BLaER1 (cell line): Measurements from ENCODE around the gene SHROOM3.

Source experiments
- H3K27ac ChIP-seq: shearing (Covaris generic); formaldehyde crosslinking; 2 replicates; pipeline ENCODE4 v1.8.1; 2022
- H3K27me3 ChIP-seq: shearing (Covaris generic); formaldehyde crosslinking; 2 replicates; pipeline ENCODE4 v1.8.1; 2022
- H3K36me3 ChIP-seq: shearing (Covaris generic); formaldehyde crosslinking; 2 replicates; pipeline ENCODE4 v1.8.1; 2022
- H3K4me1 ChIP-seq: shearing (Covaris generic); formaldehyde crosslinking; 2 replicates; pipeline ENCODE4 v1.8.1; 2022
- H3K4me2 ChIP-seq: shearing (Covaris generic); formaldehyde crosslinking; 2 replicates; pipeline ENCODE4 v1.8.1; 2022
- H3K4me3 ChIP-seq: shearing (Covaris generic); formaldehyde crosslinking; 2 replicates; pipeline ENCODE4 v1.8.1; 2022
- H3K9ac ChIP-seq: shearing (Covaris generic); formaldehyde crosslinking; 2 replicates; pipeline ENCODE4 v1.8.1; 2022
- H3K9me3 ChIP-seq: shearing (Covaris generic); formaldehyde crosslinking; 2 replicates; pipeline ENCODE4 v1.8.1; 2022
- H4K20me1 ChIP-seq: shearing (Covaris generic); formaldehyde crosslinking; 2 replicates; pipeline ENCODE4 v1.8.1; 2022
- Cebpa-rat ChIP-seq: shearing (Covaris generic); IDR thresholded peaks from 2 replicates; pipeline ENCODE4 v1.8.1; 2022

Gene SHROOM3

DNA sequence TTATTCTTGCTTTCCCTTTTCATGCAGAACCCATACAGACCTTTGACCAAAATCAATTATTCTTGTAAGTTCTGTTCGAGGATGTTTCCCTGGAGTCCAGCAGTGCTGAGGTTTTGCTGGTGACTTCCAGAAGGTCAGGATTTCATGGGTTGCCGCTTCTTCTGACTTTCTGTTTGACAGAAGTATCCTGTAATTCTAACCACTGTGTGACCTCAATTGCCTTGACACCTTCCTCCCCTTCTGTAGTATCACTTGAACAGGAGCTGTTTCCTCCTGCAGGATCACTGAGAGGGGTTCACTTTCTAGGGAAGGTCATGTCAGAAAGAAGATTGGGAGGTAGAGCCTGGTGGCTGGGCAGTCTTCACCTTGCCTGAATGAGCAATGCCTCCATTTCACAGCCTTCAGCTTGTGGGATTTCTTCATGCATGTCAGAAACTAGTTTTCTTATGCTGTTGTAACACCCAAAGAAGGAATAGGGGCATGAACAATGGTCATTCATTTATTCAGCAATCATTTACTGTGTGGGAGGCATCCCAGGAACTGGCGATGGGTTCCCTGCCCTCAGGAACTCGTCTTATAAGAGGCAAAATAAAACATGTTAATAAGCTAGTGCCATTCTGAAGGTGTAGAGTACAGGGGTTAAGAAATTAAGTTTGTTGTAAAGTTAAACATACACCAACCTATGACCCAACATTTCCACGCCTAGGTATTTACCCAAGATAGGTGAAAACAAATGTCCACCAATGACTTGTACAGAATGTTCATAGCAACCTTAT lies 257.0 kb downstream of the SHROOM3 start:
- no peak for TF ChIP-seq Cebpa-rat

GRCh38 chr4:76692761-76693160 lies 257.7 kb downstream of the SHROOM3 start:
- H3K9me3 ChIP-seq = no peaks in the 10 kb centered on the region
- no peak for TF ChIP-seq Cebpa-rat
- H3K36me3 ChIP-seq = peaks cover 18% of the 10 kb centered on the region; the same call in 1 of the 2 replicates
- peaks cover 70% of the 10 kb centered on the region for H3K4me1 ChIP-seq
- no peak overlapping the region for H3K9ac ChIP-seq
- H4K20me1 ChIP-seq = peaks cover 36% of the 10 kb centered on the region
- H3K4me2 ChIP-seq = peak overlapping the region; percentile 88
- H3K27me3 ChIP-seq = no peaks in the 10 kb centered on the region
- H3K4me3 ChIP-seq = no peak overlapping the region
- H3K27ac ChIP-seq = no peak overlapping the region

More for the DNA sequence above, 257.0 kb downstream of the SHROOM3 start:
- Histone ChIP-seq H3K4me3 (peak overlapping the region; percentile 84), H4K20me1 (peaks cover 28% of the 10 kb centered on the region), H3K9ac (peak overlapping the region; percentile 97), H3K4me2 (peak overlapping the region; percentile 88), H3K36me3 (peaks cover 18% of the 10 kb centered on the region; the same call in 1 of the 2 replicates), H3K27ac (peak overlapping the region; percentile 98), H3K9me3 (no peaks in the 10 kb centered on the region), H3K27me3 (no peaks in the 10 kb centered on the region), H3K4me1 (peaks cover 70% of the 10 kb centered on the region)

GRCh38 chr4:76694056-76694455 lies 259.0 kb downstream of the SHROOM3 start:
- Histone ChIP-seq H3K36me3 (peaks cover 27% of the 10 kb centered on the region), H3K27ac (no peak overlapping the region), H3K4me2 (no peak overlapping the region), H3K27me3 (no peaks in the 10 kb centered on the region), H3K4me1 (peaks cover 75% of the 10 kb centered on the region), H3K9me3 (no peaks in the 10 kb centered on the region), H4K20me1 (peaks cover 49% of the 10 kb centered on the region), H3K9ac (no peak overlapping the region), H3K4me3 (no peak overlapping the region)
- no peak for TF ChIP-seq Cebpa-rat

- Histone ChIP-seq H3K36me3 (peaks cover 39% of the 10 kb centered on the region), H3K4me2 (peak overlapping the region; percentile 70), H3K4me1 (peaks cover 86% of the 10 kb centered on the region), H4K20me1 (peaks cover 69% of the 10 kb centered on the region), H3K27ac (0 out of 2 replicates have a peak overlapping the region, but pooled peaks have one; percentile 19), H3K9ac (no peak overlapping the region), H3K27me3 (no peaks in the 10 kb centered on the region), H3K4me3 (no peak overlapping the region), H3K9me3 (no peaks in the 10 kb centered on the region)
- no peak for TF ChIP-seq Cebpa-rat
Measured at GRCh38 chr4:76696109-76696508, 261.1 kb downstream of the SHROOM3 start.

GRCh38 chr4:76697129-76697803 lies 262.2 kb downstream of the SHROOM3 start:
- Histone ChIP-seq H3K27me3 (no peaks in the 10 kb centered on the region), H3K4me3 (no peak overlapping the region), H4K20me1 (peaks cover 81% of the 10 kb centered on the region), H3K4me1 (peaks cover 74% of the 10 kb centered on the region), H3K4me2 (peak overlapping the region; percentile 70), H3K9ac (no peak overlapping the region), H3K9me3 (no peaks in the 10 kb centered on the region), H3K36me3 (peaks cover 39% of the 10 kb centered on the region), H3K27ac (peak overlapping the region; percentile 27; the same call in 1 of the 2 replicates)
- TF ChIP-seq Cebpa-rat = no peak

DNA sequence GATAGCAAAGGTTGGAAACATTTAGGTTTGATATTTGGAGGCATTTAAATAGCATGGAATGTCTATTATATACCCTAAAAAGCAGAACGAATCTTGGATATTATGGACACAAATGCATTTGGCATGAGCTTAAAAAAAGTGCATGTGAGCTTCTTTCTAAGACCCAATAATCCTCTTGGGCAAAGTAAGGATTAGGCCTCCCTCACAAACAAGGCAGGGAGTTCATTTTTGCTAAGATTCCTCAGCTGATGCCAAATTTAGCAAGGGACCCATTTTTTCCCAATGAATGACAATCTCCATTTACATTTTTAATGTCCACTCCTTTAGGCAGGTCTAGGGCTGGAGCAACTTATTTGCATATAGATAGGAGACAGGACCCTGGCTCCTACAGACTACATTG lies 263.1 kb downstream of the SHROOM3 start:
- H3K36me3 ChIP-seq = peaks cover 45% of the 10 kb centered on the region
- no peak for TF ChIP-seq Cebpa-rat
- no peaks in the 10 kb centered on the region for H3K9me3 ChIP-seq
- H3K27ac ChIP-seq = no peak overlapping the region
- H3K4me2 ChIP-seq = no peak overlapping the region
- no peak overlapping the region for H3K4me3 ChIP-seq
- H3K27me3 ChIP-seq = no peaks in the 10 kb centered on the region
- H3K9ac ChIP-seq = no peak overlapping the region
- peaks cover 67% of the 10 kb centered on the region for H3K4me1 ChIP-seq
- H4K20me1 ChIP-seq = peaks cover 90% of the 10 kb centered on the region

DNA sequence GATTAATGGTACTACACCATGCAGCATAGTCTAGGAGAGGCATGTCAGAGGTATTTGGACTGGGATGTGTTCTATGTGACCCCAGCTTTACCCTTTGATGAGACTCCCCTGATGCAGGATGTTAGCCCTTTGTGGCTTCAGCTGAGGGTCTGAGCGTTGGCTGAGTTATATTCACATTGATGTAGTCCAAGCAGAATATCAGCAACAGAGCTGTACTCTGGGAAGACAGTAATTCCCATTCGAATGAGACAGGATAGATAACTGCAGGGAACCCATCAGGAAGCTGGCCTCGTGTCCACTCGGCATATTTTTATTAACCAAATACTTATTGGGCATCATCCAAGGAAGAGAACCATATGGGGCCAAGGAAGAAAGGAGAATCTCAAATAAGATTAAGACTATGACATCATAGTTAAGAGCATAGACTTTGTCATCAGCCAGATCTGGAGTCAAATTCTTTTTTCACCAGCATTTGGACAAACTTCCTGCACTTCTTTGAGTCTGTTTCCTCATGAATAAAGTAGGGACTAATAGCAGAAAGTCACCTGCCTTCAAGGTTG lies 264.8 kb downstream of the SHROOM3 start:
- peaks cover 59% of the 10 kb centered on the region for H3K4me1 ChIP-seq
- H3K36me3 ChIP-seq = peaks cover 54% of the 10 kb centered on the region
- H3K27ac ChIP-seq = no peak overlapping the region
- no peak overlapping the region for H3K4me2 ChIP-seq
- no peak overlapping the region for H3K4me3 ChIP-seq
- no peak for TF ChIP-seq Cebpa-rat
- H3K27me3 ChIP-seq = no peaks in the 10 kb centered on the region
- peaks cover 99% of the 10 kb centered on the region for H4K20me1 ChIP-seq
- H3K9me3 ChIP-seq = no peaks in the 10 kb centered on the region
- H3K9ac ChIP-seq = no peak overlapping the region

DNA sequence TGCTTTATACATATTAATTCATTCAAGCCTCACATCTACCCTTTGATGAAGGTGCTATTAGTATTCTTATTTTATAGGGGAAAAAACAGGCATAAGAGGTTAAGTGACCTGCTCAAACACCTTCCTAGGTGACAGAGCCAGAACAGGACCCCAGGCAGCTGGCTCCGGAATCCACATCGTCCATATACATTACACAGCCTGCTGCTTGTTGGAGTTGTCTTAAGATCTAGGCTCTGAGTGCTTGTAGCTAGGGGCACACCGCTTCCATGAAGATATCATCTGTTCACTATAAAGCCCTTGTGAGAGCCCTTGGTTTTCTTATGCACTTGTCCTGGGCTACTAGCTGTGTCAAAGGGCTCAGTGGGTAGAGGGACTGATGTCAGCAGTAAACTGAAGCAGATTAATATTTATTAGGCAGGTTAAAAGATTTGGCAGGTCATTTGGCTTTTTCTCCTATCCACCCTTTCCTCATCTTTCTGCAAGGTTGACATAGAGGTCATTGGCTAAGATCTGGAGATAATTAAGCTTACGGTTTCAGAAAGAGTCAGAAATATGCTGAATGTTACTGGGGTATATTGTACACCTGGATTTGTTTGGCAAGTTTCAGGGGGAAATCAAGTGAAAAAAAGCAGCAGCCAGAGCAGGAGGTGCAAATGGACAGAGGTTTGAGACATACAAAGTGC lies 267.6 kb downstream of the SHROOM3 start:
- Histone ChIP-seq H3K4me2 (no peak overlapping the region), H3K4me3 (no peak overlapping the region), H3K27ac (no peak overlapping the region), H3K27me3 (no peaks in the 10 kb centered on the region), H3K4me1 (peaks cover 31% of the 10 kb centered on the region), H4K20me1 (peaks cover 98% of the 10 kb centered on the region), H3K9me3 (0 out of 2 replicates have a peak, but pooled peaks cover 4% of the 10 kb centered on the region), H3K36me3 (peaks cover 71% of the 10 kb centered on the region), H3K9ac (no peak overlapping the region)
- no peak for TF ChIP-seq Cebpa-rat

- Histone ChIP-seq H4K20me1 (peaks cover 98% of the 10 kb centered on the region), H3K4me1 (peaks cover 26% of the 10 kb centered on the region), H3K4me3 (no peak overlapping the region), H3K4me2 (no peak overlapping the region), H3K9ac (no peak overlapping the region), H3K9me3 (0 out of 2 replicates have a peak, but pooled peaks cover 4% of the 10 kb centered on the region), H3K27me3 (no peaks in the 10 kb centered on the region), H3K36me3 (peaks cover 77% of the 10 kb centered on the region), H3K27ac (no peak overlapping the region)
- TF ChIP-seq Cebpa-rat = no peak
Measured at GRCh38 chr4:76703123-76703490, 268.1 kb downstream of the SHROOM3 start.
